NCI-H146 treated with DMSO at 0.1 percent for 48 hours (cell line): Measurements from ENCODE around the gene PARD6B.
A peak's percentile ranks its signal among the peaks of the same experiment; 100 is the strongest.
"Not testable (repeated sequence)": the region's sequence is repeated elsewhere in the genome, so short reads cannot be mapped to it uniquely, and the experiment has no call there.

Source experiments
- DNase-seq: peaks from one replicate; lab custom pipeline; 2025; ENCODE audit not compliant: unreplicated experiment; lab: John Stamatoyannopoulos, UW

PARD6B gene

DNA sequence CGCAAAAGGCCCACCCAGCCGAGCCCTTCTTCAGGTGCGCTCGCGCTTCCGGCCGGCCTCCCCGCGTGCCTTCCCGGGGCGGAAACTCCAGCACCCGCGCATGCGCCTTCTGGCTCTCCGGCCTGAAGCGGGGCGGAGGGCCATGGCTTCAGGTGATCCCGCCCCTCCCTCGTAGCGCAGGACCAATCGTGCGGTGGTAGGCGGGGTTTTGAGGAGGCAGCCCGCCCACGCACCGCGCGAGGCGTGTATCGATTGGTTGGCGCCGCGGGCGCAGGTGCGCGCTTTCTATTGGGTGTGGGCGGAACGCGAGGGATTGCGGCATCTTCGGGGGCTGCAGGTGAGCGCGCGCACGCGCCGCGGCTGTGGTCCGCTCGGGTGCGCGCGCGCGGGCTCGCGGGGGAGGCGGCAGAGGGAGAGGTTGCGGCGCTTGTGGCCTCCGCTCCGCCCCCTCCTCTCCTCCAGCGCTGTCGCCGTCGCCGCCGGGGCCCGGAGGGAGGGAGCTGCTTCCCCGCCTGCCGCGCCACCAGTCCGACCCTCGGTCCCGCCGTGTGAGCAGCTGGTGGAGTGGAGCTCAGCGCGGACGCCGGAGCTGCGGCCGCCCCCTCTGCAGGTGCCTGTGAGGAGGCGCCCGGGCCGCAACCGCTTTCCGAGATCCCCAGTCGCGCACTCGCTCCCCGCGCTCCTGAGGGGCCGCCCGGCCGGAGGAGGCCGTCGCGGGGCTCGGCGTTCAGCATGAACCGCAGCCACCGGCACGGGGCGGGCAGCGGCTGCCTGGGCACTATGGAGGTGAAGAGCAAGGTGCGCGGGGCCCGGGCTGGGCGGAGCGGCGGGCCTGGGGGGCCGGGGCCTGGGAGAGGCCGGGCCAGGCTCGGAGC, at the start of gene PARD6B:
TSS of gene PARD6B (plus strand) at position 526 of the 875 bp plus-strand sequence. CDS start at position 733, 207 bp downstream.
- peak; percentile 98 for DNase-seq

DNA sequence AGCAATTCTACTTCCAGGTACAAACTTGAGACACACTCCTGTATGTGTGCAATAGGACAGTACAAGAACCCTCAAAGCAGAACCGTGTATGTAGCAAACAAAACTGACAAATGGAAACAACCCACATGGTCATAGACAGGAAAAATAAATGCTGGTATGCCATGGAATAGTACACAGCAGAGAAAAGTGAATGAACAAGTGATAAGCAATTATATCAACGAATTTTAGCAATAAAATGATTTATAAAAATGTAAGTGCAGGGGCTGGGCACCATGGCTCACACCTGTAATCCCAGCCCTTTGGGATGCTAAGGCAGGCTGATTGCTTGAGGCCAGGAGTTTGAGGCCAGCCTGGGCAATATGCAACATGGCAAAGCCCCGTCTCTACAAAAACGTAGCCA, 49.3 kb upstream of the PARD6B start:
- no peak for DNase-seq

DNA sequence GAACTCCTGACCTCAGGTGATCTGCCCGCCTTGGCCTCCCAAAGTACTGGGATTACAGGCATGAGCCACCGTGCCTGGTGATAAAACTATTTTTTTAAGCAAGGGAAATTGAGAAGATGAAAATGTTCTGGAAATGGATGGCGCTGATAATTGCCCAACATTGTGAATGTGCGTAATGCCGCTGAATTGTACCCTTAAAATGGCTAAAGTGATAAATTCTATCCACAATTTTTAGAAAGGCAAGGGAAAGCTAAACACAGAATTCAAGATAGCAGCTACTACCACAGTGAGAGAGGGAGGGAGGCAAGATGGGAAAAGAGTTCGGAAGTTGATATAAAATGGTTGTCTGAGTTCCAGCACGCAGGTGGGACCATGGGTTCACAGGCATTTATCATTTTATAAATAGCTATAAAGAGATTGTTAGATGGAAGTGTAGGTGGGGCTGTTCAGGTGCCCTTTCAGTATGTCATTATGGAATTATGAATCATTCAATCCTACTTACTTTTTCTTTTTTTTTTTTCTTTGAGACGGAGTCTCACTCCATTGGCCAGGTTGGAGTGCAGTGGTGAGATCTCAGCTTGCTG, 48.3 kb upstream of the PARD6B start:
- DNase-seq = no peak

- DNase-seq = no peak
Measured at GRCh38 chr20:50683570-50683969, 47.8 kb upstream of the PARD6B start.

GRCh38 chr20:50686821-50687220, 44.6 kb upstream of the PARD6B start:
- DNase-seq = no peak

GRCh38 chr20:50688256-50688975, 43.0 kb upstream of the PARD6B start:
- no peak for DNase-seq

- DNase-seq = peak; percentile 26
Measured at GRCh38 chr20:50689864-50690649, 41.3 kb upstream of the PARD6B start.

- no peak for DNase-seq
Measured at GRCh38 chr20:50690650-50691572, 40.5 kb upstream of the PARD6B start, which contains the start of gene RIPOR3. RIPOR3 (minus strand) TSS chr20:50691542; CDS start chr20:50691128, 414 bp downstream.

DNA sequence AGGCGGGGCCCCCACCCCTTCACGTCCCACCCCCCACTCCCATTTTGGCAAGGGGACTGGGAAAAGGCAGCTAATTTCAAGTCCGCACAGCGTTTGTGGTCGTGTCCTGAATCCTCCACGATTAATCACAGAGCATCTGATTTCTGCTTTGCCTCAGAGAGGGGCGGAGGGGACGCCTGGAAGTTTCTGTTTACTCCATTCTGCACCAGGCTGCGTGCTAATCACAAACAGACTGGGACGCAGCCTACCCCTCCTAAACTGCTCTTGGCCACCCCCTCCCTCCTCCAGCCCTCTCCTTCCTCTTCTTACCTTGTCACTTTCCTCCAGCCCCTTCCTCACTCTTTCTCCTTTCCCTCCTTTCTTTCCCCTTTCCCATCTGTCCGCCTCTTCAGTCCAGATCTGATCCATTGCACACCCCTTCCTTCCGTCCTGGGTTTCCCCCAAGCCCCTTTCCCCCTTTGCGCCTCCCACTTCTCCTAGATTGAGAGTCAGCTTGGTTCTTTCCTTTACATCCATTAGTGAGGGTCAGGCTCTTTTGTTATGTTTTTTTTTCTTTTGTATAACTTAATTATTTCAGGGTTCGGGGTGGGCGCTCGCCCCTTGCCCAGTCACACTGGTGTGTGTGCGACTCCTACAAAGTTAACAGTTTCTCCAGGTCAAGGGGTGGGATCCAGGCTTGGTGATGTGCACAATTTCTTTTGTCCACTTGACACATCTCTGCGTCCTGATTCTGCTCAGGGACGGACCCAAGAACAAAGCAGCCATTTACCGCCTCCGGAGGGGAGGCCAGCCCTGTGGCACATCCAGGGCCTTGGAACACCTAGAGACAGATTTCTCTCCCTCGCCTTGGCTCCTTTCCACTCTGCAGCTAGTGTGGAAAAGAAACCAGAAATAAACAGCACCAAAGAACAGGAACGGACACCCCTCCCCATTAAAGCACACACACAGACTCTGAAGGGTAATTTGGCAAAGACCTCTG, 39.5 kb upstream of the PARD6B start:
- DNase-seq = no peak

DNA sequence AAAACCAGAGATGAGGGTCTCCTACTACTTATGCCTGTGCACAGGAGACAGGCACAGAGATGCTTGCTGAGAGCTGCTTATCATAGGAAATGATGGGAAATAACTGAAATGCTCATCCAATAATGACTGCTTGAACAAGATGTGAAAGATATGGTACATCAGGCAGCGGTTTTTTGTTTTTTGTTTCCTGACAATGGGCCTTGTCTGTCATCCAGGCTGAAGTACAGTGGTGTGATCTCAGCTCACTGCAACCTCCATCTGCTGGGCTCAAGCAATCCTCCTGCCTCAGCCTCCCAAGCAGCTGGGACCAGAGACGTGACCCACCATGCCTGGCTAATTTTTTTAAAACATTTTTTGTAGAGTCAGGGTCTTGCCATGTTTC, 38.8 kb upstream of the PARD6B start:
- no peak for DNase-seq

DNA sequence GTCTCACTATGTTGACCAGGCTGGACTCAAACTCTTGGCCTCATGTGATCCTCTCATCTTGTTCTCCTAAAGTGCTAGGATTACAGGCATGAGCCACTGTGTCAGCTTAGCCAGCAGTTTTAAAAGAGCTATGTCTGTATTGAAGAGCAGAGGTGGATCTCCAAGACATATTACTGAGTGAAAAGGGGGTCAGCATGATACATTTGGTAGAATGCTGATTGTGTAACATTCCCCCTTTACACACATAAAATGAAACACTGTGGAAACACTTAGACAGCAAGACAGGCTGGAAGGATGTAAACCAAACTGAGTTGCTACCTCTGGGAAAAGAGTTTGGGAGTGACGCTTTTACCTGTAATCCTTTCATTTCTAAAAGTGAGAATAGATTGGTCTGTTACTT, 38.4 kb upstream of the PARD6B start:
- no peak for DNase-seq

DNA sequence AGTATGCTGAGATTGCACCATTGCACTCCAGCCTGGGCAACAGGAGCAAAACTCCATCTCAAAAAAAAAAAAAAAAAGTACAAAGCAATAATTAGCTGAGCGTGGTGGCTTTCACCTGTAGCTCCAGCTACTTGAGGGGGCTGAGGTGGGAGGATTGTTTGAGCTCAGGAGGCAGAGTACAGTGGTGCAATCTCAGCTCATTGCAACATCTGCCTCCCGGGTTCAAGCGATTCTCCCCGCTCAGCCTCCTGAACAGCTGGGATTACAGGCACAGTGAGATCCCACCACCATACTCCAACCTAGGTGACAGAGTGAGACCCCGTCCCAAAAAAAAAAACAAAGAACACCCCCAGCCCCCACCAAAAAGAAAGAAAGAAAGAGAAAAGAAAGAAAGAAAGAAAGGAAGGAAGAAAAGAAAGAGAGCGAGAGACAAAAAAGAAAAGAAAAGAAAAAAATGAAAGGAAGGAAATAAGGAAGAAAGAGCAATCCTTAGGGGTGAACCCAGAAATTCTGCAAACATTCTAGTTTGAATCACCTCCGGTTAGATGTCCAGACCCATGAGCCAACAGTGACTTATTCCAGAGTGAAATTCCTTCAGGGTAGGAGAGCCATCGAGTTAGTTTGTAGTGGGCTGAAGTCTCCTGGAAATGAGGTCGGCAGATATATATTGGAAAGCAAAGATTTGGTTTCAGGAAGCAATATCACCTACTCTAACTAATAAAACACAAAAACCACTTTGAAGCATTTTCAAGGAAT, 36.8 kb upstream of the PARD6B start:
- DNase-seq = no peak

DNA sequence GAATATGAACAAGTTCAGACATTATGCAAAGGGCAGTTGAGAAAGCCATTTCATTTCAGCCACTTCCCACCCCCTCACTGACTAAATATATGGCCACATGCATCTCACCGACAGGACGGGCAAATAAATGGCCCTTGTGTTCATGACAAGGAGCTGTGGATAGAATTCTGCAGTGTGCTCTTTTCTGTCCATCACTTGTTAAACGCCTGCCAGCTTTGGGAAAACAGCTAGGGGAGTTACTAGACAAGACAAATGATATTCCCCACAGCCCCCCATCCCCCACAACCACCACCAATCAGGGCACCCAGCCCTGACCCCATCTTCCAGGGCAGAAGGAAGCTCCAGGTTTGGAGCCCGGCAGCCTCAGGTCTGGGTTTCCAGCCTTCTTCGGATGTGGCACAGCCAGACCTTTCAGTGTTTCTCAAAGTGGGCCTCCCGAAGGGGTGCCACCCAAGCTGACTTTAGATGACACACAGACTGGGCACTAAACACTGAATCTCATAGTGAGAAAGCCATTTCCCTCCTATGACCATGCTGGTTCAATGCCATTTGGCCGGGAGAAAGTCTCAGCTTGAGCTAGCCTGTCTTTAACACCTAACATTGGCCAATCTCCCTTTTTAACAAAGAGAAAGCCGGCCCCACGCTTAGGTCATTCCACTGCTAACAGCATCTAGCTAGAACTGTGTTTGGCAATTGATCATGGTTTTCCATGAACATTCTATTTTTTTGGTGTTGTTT, 36.1 kb upstream of the PARD6B start:
- DNase-seq = no peak

DNA sequence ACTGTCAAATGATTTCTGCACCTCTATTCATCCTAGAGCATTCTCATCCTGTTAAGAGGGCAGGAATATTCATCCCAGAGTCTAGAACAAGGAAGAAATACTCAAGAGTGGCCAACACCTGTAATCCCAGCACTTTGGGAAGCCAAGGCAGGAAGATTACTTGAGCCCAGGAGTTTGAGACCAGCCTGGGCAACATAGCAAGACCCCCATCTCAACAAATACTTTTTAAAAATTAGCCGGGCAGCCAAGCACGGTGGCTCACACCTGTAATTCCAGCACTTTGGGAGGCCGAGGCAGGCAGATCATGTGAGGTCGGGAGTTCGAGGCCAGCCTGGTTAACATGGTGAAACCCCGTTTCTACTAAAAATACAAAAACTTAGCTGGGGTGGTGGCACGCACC, 33.1 kb upstream of the PARD6B start:
- not testable (repeated sequence) for DNase-seq

DNA sequence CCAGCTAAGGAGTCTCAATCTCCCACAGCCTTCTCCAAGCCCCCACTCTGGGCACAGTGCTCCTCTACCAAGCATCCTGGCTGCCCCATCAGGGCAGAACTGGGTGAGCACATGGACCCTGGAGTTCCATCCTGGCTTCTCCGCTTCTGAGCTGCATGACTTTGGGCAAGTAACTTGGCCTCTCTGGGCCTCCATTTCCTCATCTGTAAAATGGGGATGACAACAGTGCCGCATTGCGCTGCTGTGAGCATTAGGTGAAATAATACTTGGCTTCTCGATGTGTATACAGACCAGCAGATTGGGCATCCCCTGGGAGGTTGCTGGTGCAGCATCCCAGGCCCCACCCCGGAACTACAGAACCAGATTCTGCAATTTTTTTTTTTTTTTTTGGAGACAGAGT, 31.7 kb upstream of the PARD6B start:
- no peak for DNase-seq

DNA sequence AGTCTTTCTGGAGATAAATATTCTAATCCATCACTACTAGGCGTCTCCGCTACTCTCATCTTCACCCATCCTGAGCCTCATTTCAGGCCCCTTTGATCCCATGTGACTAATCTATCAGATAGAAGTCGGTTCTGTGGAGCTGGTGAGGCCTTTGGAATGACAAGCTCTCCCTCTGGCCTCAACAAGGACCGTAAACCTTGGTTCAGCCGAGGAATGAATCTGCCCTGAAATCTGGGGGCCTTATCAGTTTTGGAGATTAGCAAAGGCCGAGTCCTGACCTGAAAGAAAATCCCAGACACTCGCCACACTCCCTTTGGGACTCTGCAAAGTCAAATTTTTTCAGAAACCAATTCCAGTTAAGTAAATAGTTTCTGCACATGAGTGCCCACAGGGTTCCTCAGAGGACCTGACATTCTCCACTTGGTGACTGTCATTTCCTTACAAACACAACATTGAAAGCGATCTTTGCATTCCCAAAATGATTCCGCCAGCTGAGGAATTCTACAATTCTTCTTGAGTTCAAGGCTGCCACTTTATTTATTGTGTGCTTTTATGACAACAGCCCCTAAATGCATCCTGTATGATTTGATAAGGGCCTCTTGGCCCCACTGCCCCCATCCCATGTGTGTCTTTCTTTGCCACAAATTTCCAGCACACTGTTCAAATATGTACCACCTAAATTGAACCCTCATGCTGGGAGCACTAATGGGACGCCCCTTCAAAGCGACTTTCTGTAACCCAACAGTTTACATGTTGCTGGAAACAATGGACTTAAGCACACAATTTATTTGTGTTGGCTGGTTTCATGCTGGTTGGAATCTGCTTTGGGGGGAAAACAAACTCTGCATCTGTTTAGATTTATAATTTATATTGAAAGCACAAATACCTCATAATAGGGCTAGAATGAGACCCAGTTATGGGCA, 30.1 kb upstream of the PARD6B start:
- peak; percentile 62 for DNase-seq
